ENCODE results near the gene RASL11A.
"Not testable (repeated sequence)": the region's sequence is repeated elsewhere in the genome, so short reads cannot be mapped to it uniquely, and the experiment has no call there.

The RASL11A gene

DNA sequence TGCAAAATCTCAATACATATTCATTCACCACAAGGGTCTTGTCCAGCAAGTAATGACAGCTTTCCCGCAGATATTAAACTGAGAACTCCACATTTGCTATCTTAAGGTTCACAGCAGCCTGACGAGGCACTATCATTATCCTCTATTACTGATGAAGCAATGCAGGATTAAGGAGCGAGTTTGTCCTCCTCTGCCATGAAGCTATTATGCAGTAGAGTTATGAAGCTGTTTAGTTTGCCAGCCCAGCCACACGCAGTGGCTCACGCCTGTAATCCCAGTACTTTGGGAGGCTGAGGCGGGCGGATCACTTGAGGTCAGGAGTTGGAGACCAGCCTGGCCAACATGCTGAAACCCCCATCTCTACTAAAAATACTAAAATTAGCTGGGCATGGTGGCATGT, 29.8 kb downstream of the RASL11A start:
- DNase-seq (ENCODE audit: low spot score); FAIRE-seq: not testable (repeated sequence)

DNA sequence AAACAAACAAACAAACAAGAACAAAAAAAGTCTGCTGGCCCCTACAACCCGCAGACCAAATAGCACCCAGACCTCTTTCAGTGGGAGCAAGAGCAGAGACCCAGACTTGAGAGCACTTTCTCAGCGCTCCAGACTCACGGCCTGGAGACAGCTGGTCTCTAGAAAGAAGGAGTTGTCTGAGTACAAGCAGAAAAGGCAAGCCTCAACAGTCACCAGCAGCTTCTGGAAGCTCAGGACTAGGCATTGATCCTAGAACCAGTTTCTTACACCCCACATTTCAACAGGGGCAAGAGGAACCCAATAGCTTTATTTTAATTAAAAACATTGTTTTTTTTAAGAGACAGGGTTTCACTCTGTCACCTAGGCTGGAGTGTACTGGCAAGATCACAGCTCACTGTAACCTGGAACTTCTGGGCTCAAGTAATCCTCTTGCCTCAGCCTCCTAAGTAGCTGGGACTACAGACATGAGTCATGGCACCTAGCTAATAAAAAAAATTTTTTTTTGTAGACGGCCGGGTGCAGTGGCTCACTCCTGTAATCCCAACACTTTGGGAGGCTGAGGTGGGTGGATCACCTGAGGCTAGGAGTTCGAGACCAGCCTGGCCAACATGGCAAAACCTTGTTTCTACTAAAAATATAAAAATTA, 30.4 kb downstream of the RASL11A start:
- DNase-seq (ENCODE audit: low spot score) (no peak), FAIRE-seq (no peak)

DNA sequence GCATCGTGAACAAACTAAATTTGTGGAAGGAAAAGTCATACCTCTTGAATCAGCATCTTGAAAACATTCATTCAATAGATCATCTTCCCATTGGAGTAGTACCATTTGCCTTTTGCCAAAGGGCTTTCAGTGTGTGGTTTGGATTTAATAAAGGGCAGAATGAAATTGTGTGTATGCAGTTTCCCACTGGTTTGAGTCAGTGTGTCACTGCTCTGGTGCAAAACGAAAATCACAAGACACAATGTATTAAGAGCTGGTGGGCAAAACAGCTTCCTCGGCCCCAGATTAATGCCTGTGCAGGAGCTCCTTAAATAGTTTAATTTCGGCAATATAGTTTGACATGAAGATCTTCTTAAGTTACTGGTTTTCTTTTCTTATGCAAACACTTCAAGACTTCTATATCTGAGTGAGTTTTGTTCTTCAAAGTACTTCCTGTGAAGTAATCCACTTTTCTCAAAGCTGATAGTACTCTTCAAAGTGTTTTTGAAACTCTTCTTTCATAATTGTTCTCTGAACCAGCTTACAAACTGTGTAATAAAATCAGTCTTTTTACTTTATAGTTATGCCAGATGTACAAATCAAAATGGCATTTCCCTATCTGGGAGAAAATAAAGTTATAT, 32.1 kb downstream of the RASL11A start:
- FAIRE-seq (no peak), DNase-seq (ENCODE audit: low spot score) (no peak)

DNA sequence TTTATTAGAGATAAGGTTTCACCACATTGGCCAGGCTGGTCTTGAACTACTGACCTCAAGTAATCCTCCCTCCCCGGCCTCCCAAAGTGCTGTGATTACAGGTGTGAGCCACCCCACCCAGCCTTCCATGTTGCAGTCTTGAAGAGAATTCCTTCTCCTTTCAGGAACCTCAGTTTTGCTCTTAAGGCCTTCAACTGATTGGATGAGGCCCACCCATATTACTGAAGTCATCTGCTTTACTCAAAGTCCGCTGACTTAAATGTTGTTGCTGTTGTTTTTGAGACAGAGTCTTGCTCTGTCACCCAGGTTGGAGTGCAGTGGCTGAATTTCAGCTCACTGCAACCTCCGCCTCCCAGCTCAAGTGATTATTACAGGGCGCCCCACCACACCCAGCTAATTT, 33.5 kb downstream of the RASL11A start:
- DNase-seq (ENCODE audit: low spot score) (no peak), FAIRE-seq (no peak)

DNA sequence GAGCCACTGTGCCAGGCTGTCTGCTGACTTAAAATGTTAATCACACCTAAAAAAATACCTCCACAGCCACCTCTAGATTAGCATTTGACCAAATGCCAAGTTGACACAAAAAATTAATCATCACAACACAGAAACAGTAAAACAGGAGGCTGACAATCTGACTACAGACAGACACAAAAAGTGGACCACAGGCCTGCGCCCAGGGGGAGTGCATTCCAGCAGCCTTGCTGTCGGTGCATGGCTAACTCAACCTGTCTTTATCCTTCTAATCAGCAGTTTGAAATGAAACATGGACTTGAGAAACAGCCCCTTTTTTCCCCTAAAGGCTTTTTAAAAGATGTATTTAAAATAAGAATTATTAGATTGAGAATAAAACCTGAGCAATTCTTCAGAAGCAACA, 34.0 kb downstream of the RASL11A start:
- no peak for FAIRE-seq
- DNase-seq (ENCODE audit: low spot score) = no peak

DNA sequence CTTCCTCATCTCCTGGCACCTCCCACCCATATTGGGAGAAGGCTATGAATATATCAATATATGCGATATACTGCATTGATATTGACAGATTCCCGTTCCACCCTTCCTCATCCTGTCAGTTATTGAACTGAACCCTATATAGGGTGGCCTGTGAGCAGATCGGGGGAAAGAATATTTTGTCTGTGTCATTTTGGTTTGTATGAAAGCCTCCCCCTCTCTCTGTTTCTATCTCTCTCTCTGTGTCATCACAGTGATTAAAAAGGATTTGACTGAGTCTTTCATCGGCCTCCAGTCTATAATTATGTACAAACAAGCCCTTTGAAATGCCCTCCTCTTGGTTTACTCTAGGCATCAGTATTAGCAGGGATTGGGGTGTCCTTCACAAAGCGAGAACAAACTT, 35.7 kb downstream of the RASL11A start:
- DNase-seq (ENCODE audit: low spot score) (no peak), FAIRE-seq (no peak)

DNA sequence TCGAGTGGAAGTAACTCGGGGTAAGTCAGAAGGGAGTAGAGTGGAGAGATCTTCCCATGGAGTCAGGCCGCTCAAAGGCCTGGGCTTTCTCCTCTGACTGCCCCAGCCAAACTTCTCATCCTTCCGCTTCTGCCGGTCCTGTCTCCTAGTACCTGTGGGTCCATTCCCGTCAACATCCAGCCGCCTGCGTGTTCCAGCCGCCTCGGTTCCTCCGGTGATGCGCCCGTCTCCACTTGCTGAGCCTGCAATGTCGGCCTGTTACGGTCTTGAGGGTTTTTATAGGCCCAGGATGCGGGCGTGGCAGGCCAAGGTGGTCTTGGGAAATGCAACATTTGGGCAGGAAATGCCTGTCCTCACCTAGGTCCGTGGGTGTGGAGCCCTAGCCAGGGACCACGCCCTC, 38.3 kb downstream of the RASL11A start:
- no peak for FAIRE-seq
- DNase-seq (ENCODE audit: low spot score) = no peak

DNA sequence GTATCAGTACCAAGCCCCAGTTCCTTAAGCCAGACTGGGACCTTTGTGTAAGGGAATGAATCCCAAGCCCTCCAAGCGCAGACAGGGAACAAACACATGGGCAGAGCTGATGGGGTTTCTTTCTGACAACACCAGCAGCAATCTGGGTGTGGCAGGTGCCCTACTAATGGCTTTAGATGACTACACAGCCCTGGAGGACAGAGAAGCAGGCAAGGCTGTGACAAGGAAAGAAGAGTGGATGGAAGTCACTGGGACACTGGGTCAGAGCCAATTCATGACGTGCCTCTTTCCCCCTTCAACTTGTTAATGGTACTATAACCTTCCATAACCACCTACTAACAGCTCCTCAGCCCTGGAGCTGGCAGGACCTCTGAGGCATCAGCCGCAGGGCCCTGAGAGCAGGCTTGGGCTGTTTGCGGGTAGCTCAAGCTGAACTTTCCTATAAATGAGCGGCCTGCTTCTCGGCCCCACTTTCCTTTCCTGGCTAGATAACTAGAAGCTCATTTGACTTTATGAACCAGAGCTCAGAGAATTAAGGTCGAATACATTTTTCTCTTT, 38.9 kb downstream of the RASL11A start:
- DNase-seq (ENCODE audit: low spot score) (no peak), FAIRE-seq (no peak)

DNA sequence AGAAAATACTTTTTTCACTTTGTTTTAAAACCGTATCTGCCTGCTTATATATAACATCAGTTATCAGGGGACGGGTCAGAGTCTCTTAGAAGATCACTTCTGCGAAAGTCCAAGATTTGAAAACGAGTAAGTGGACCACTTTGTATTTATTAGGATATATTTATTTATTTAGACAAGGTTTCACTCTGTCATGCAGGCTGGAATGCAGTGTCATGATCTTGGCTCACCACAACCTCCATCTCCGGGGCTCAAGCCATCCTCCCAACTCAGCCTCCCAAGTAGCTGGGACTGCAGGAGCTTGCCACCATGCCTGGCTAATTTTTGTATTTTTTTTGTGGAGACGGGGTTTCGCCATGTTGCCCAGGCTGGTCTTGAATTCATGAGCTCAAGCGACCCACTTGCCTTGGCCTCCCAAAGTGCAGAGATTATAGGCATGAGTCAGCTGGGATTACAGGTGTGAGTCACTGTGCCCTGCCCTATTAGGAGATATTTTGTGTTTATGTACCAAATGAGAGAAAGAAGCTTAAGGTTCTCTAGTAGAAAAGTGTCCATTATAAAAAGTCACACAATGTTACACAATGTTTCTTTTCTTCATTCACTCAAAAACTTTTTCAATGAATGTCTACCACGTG, 39.5 kb downstream of the RASL11A start:
- FAIRE-seq (no peak), DNase-seq (ENCODE audit: low spot score) (no peak)

DNA sequence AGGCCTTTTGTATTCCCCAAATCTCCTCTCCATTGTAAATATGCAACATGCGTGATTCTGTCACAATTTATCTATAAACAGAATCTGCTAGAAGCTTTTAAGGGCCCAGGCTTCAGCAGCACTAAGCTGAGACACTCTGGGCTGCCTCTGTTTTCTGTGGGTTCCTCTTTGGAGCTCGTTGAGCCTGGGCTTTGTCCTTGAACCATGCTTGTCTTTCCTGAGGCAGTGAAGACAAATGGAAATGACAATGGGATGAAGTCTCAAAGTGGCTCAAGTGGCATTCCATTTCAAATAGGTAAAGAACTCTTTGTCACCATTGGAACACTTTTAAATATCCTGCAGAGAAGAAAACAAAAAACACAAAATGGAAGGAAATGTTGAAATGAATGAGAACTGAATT, 40.3 kb downstream of the RASL11A start:
- no peak for FAIRE-seq
- no peak for DNase-seq (ENCODE audit: low spot score)

DNA sequence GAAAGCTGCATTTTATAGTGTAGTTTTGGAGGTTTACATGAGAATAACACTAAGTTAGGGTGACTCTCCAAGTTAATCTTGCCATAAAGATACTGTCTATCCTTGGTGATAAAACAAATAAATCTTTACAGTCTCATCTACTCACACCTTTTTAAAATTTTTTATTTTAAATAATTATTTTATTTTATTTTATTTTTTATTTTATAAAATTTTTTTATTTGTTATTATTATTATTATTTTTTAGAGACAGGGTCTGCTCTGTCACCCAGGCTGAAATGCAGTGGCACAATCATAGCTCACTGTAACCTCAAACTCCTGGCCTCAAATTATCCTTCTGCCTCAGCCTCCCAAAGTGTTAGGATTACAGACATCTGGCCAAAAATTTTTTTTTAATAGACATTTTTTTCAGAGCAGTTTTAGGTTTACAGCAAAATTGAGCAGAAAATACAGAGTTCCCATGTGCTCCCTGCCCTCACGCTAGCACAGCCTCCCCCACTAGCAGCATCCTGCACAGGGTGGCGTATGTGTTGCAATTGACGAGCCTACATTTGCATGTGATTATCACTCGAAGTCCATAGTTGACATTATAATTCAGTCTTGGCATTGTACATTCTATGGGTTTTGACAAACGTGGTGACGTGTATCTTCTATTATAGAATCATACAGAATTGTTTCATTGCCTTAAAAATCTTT, 41.0 kb downstream of the RASL11A start:
- no peak for FAIRE-seq
- no peak for DNase-seq (ENCODE audit: low spot score)

DNA sequence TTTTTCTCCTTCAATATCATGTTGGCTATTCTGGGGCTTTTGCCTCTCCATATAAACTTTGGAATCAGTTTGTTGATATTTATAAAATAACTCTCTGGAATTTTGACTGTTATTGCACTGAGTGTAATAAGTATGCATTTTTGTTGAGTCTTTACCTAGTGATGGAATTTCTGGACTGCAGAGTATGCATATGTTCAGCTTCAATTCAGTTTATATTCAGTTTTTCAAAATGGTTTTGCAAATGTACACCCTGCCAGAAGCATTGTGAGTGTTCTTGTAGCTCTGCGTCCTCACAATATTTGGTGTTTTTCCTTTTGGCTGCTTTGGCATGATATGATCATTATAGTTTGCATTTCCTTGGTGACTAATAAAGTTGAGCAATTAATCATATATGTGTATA, 43.1 kb downstream of the RASL11A start:
- no peak for FAIRE-seq
- DNase-seq (ENCODE audit: low spot score) = no peak

DNA sequence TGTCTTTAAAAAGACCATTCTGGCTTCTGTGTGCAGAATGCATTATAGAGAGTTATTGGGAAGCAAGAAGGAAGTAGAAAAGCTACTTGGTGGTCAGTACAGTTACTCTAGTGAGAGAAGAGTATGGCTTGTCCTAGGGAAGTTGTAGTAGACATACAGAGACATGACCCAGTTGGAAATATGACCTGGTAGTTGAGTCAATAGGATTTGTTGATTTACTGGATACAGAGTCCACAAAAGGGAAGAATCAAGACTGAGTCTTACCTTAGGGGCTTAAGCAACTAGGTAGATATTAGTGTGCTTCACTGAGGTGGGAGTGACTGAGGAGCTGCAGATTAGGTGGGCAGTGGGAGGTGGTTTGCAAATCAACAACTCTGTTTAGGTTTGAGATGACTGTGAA, 48.8 kb downstream of the RASL11A start:
- DNase-seq (ENCODE audit: low spot score) (no peak), FAIRE-seq (no peak)

DNA sequence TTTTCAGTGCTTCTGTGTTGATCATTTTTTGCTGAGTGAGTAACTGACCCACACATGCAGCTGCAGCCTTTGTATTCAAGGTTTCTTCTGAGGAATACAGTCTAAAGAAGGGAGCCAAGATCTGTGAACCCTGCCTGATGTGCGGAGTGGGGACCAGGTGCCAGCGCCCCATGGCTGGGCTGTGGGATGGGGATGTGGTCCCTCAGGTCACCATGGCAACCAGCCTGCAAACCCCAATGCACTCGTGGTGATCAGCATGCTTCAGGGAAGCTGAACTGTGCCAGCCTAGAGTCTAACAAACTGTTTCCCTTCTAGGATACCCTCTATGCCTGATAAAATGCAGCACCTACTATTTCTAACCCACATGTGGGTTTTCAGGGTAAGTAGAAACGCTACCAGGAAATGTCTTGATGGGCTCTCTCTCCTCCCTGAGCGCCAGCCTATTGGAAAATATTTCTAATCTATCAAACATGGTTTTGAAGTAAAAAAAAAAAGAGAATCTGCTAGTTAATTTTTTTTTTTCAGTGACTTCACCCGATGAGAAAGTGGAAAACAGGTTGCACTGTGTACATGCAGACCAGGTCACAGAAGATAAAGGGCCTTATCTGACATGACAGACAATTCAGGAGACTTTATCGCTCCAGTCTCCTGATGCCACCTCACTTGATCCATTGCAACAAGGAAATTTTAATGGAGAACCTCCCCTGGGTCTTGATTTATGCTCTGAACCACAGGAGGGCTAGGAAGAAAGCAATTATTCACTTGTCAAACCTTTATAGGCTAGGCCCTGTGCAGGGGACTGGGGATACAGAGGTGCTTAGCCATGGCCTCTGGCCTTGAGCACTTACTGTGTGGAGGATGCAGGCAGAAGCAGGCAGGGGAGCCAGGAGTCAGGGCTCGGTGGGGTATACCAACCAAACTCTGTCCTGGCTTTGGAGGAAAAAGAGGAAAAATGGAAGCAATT, 51.1 kb downstream of the RASL11A start:
- FAIRE-seq (no peak), DNase-seq (ENCODE audit: low spot score) (no peak)

DNA sequence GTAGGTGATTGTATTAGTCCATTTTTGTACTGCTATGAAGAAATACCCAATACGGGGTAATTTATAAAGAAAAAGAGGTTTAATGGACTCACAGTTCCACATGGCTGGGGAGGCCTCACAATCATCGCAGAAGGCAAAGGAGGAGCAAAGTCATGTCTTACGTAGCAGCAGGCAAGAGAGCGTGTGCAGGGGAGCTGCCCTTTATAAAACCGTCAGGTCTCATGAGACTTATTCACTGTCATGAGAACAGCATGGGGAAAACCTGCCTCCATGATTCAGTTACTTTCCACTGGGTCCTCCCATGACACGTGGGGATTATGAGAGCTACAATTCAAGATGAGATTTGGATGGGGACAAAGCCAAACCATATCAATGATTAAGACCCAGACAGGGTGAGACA, 51.8 kb downstream of the RASL11A start:
- DNase-seq (ENCODE audit: low spot score); FAIRE-seq: not testable (repeated sequence)
